Gastroesophageal sphincter (tissue), 3 donors: ENCODE data around the gene TFF1.

Experiments used
- EP300 ChIP-seq: sonication (generic); formaldehyde crosslinking; IDR thresholded peaks from one replicate; pipeline ENCODE4 v1.6.1; 2017; ENCODE audit warnings: antibody characterized with exemption, mild to moderate bottlenecking
- POLR2A ChIP-seq, 2 donors: fragments of 450-650 bp; IDR thresholded peaks; one replicate each; pipeline ENCODE4 v1.6.1; 2017; ENCODE audit warnings: antibody characterized with exemption in 2 of 2, mild to moderate bottlenecking in 2 of 2, moderate library complexity in 1 of 2
- TF ChIP-seq, protein P1 (sequence below), 4 experiments: fragments of 200-600 bp in 2 of 4; fragments of 450-650 bp in 2 of 4; sonication (generic) in 1 of 4; IDR thresholded peaks; one replicate each; pipeline ENCODE4 v1.5.1; 2017 to 2019; ENCODE audit warnings: antibody characterized with exemption in 4 of 4, mild to moderate bottlenecking in 2 of 4, moderate library complexity in 2 of 4

DNA sequence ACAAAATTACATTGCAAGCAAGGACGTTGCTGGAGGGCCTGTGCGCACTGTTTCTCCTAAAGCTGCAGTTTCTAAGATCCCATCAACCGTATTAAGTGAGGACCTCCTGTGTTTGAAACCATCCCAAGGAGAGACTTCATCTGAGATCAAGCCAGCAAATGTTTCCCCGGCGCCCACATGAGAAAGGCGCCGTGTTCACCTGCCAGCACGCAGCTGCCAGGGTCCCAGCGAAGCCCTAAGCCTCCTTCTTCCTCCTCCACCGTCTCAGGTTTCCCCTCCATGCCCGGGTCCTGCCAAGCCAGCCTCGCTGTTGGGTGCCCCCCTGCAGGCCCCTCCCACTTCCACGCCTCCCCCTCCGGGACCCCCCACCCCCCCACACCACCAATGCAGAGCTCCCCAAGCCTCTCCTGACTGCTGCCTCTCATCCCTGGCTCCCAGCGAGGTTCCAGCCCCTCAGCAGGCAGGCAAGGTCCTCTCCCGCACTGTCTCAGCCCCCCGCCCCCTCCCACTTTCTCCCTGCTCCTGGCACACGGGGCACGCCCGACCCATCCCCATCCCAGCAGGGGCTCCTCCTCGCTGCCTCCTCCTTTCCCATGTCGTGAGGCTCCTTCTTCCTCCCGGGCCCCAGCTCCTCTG is 8.6 kb upstream of the TFF1 start:
- TF ChIP-seq, protein P1, sequence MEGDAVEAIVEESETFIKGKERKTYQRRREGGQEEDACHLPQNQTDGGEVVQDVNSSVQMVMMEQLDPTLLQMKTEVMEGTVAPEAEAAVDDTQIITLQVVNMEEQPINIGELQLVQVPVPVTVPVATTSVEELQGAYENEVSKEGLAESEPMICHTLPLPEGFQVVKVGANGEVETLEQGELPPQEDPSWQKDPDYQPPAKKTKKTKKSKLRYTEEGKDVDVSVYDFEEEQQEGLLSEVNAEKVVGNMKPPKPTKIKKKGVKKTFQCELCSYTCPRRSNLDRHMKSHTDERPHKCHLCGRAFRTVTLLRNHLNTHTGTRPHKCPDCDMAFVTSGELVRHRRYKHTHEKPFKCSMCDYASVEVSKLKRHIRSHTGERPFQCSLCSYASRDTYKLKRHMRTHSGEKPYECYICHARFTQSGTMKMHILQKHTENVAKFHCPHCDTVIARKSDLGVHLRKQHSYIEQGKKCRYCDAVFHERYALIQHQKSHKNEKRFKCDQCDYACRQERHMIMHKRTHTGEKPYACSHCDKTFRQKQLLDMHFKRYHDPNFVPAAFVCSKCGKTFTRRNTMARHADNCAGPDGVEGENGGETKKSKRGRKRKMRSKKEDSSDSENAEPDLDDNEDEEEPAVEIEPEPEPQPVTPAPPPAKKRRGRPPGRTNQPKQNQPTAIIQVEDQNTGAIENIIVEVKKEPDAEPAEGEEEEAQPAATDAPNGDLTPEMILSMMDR (IDR thresholded peaks at IDR 0.05): no peak
- TF ChIP-seq POLR2A (IDR thresholded peaks at IDR 0.05) (no peak), EP300 (no peak)
